ENCODE data around the gene KYNU.
"Not testable (repeated sequence)": the region's sequence is repeated elsewhere in the genome, so short reads cannot be mapped to it uniquely, and the experiment has no call there.

KYNU gene

DNA sequence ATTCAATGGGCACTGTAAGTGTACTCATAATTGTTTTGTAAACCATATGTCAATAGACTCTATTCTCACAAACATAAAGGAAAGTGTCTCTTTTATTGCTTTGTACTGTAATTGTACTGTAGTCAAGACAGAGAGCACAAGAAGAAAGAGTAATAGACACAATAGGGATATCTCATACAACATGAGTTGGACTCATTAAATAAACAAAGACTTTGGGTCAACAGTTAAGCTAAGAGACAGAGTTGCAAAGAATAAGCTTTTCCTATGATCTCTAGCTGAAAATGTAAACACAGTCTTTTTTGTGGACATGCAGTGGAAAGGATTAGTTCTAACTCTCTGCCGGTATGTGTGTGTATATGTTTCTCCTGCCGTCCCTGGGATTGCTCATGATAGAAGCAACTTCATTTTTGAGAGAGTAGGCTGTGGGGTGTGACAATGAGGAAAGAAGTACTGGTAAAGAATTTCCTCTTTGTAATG, 13.9 kb upstream of the KYNU start:
- Mint-ChIP-seq H3K4me1 (ENCODE audit: low read depth in 2 of 2) (peaks cover 0 to 5% of the 10 kb centered on the region in 2 donors), H3K36me3 (ENCODE audit: insufficient read depth) (no peaks in the 10 kb centered on the region), H3K4me3 (no peak overlapping the region), H3K9me3 (peaks cover 0 to 2% of the 10 kb centered on the region in 2 donors), H3K27me3 (peaks cover 0 to 3% of the 10 kb centered on the region in 2 donors), H3K27ac (no peak overlapping the region)
- no peak for ATAC-seq (replicated peaks)
- no peak for DNase-seq

- H3K36me3 Mint-ChIP-seq (ENCODE audit: insufficient read depth); H3K9me3 Mint-ChIP-seq; H3K27ac Mint-ChIP-seq; ATAC-seq (replicated peaks); H3K27me3 Mint-ChIP-seq; DNase-seq; H3K4me3 Mint-ChIP-seq; H3K4me1 Mint-ChIP-seq (ENCODE audit: low read depth in 2 of 2): not testable (repeated sequence)
These were observed 12.9 kb upstream of the KYNU start for GRCh38 chr2:142864605-142865004.

DNA sequence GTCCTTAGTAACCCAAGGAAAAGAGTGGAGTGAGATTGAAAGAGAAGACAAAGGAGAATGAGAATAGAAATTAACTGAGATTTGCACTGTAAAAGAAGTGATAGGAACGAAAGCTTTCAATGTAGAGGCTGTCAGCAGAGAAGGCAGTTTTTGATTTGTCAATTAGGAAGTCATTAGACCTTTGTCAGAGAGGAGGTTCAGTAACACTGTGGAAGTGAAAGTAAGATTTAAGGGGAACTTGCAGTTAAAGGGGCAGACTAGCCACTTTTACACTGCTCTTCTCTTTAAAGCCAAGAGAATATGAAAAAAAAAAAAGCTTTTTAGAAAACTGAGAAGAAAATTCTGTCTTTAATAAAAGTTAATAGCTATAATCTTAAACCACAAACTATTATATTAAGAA, 11.5 kb upstream of the KYNU start:
- H3K9me3 Mint-ChIP-seq, result no peaks in the 10 kb centered on the region
- peak; percentile 68 for ATAC-seq (replicated peaks)
- peaks cover 0 to 7% of the 10 kb centered on the region in 2 donors for H3K4me1 Mint-ChIP-seq (ENCODE audit: low read depth in 2 of 2)
- no peak overlapping the region for H3K4me3 Mint-ChIP-seq
- no peak overlapping the region for H3K27ac Mint-ChIP-seq
- H3K27me3 Mint-ChIP-seq, result peaks cover 0 to 6% of the 10 kb centered on the region in 2 donors
- H3K36me3 Mint-ChIP-seq (ENCODE audit: insufficient read depth), result no peaks in the 10 kb centered on the region
- DNase-seq, result no peak

DNA sequence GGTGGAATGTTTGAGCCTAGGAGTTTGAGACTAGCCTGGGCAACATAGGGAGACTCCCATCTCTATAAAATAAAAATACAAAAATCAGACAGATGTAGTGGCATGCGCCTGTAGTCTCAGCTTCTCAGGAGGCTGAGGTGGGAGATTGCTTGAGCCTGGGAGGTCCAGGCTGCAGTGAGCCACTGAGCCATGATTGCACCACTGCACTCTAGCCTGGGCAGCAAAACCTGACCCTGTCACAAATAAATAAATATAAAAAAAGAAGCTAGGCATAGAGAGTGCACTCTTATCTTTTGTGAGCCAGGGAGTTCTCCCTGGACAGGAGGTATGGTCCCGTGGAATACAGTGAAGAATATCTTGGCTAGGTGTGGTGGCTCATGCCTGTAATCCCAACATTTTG, 11.0 kb upstream of the KYNU start:
- DNase-seq (no peak), ATAC-seq (replicated peaks) (no peak)
- no peaks in the 10 kb centered on the region for H3K9me3 Mint-ChIP-seq
- peaks cover 0 to 7% of the 10 kb centered on the region in 2 donors for H3K4me1 Mint-ChIP-seq (ENCODE audit: low read depth in 2 of 2)
- H3K27me3 Mint-ChIP-seq, result peaks cover 0 to 6% of the 10 kb centered on the region in 2 donors
- H3K4me3 Mint-ChIP-seq, result no peak overlapping the region
- H3K27ac Mint-ChIP-seq, result no peak overlapping the region
- no peaks in the 10 kb centered on the region for H3K36me3 Mint-ChIP-seq (ENCODE audit: insufficient read depth)

DNA sequence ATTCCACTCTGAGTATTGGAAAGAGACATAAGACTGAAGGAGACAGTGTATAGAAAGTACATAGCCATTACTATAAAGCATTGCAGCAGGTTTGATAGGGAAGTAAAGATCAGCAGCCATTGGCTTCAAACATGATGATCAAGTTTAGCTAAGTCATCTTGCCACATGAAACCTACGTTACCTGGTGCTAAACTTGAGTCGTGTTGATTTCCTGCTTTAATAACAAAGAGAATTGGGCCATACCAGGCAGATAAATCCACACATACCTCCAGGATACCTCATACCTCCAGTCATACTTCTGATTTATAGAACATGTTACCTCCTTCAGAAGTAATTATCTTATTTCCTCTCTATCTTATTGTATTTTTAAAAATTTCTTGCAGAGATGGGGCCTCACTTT, 10.3 kb upstream of the KYNU start:
- no peak overlapping the region for H3K4me3 Mint-ChIP-seq
- H3K4me1 Mint-ChIP-seq (ENCODE audit: low read depth in 2 of 2), result peaks cover 0 to 7% of the 10 kb centered on the region in 2 donors
- H3K27me3 Mint-ChIP-seq, result peaks cover 0 to 6% of the 10 kb centered on the region in 2 donors
- DNase-seq (no peak), ATAC-seq (replicated peaks) (no peak)
- no peak overlapping the region for H3K27ac Mint-ChIP-seq
- H3K36me3 Mint-ChIP-seq (ENCODE audit: insufficient read depth), result no peaks in the 10 kb centered on the region
- no peaks in the 10 kb centered on the region for H3K9me3 Mint-ChIP-seq

DNA sequence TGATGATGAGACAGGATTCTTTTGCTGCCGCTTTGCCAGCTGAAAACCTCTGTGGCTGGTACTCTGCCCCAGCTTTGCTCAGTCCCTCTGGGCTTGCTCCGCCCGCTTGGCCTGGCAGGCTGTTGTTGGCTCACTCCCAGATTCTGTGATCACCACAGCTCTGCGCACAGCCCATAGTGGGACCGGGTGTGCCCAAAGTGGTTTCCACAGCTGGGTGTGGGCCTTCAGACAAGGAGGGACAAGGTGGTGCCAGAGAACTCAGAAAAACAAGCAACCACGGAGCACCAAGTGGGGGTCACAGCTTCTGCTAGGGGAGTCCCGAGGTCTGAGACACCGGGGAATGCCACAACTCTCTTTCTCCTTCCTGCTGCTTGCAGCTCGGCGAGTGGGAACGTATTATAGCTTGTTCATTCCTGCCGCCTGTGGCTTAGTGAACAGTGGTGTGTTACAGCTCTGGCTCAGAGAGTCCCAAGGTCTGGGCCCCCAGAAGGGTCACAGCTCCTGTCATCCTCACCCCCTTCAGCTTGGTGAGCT, 9.2 kb upstream of the KYNU start:
- H3K36me3 Mint-ChIP-seq (ENCODE audit: insufficient read depth), result no peaks in the 10 kb centered on the region
- H3K9me3 Mint-ChIP-seq, result no peaks in the 10 kb centered on the region
- no peak overlapping the region for H3K4me3 Mint-ChIP-seq
- peaks cover 0 to 7% of the 10 kb centered on the region in 2 donors for H3K4me1 Mint-ChIP-seq (ENCODE audit: low read depth in 2 of 2)
- ATAC-seq (replicated peaks), result peak; percentile 55
- H3K27me3 Mint-ChIP-seq, result peaks cover 0 to 6% of the 10 kb centered on the region in 2 donors
- no peak overlapping the region for H3K27ac Mint-ChIP-seq
- no peak for DNase-seq

DNA sequence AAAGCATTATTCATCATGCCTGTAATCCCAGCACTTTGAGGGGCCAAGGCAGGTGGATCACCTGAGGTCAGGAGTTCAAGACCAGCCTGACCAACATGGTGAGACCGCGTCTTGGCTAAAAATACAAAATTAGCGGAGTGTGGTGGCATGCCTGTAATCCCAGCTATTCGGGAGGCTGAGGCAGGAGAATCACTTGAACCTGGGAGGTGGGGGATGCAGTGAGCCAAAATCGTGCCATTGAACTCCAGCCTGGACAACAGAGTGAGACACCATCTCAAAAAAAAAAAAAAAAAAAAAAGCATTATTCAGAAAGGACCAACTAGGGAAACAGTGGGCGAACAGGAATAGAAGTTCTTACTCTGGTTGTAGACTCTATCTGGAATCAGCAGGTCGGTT, 8.4 kb upstream of the KYNU start:
- not testable (repeated sequence) for DNase-seq; H3K27ac Mint-ChIP-seq; H3K4me3 Mint-ChIP-seq; H3K4me1 Mint-ChIP-seq (ENCODE audit: low read depth in 2 of 2); H3K27me3 Mint-ChIP-seq; H3K36me3 Mint-ChIP-seq (ENCODE audit: insufficient read depth); H3K9me3 Mint-ChIP-seq; ATAC-seq (replicated peaks)

DNA sequence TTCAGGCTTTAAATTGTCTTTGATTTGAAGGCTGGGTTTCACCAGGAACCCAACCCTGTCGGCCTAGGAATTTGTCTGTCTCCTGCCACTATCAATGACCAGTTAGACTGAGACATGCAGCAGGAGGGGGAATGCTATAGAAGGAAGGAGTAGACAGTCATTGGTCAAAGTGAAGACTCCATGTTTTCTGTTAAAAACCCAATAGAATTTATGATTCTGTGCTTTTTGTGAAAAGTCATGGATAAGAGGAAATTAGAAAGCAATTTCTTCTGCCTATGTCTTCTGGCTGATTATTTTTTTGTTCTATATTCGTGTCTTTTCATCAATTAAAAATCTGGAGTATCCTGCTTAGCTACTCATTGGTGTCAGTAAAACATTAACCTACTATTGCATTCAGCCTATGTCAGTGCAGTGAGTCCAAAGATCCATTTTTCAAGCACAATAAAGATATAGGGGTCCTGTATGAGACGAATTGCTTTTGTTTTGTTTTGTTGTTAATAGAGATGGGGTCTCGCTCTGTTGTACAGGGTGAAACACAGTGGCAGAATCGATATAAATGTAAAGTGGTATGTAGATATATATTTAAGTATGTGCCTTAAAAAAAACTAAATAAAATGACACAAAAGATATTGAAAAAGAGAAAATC, 7.9 kb upstream of the KYNU start:
- ATAC-seq (replicated peaks) (no peak), DNase-seq (no peak)
- Mint-ChIP-seq H3K27ac (no peak overlapping the region), H3K4me1 (ENCODE audit: low read depth in 2 of 2) (peaks cover 0 to 7% of the 10 kb centered on the region in 2 donors), H3K36me3 (ENCODE audit: insufficient read depth) (no peaks in the 10 kb centered on the region), H3K4me3 (no peak overlapping the region), H3K9me3 (peaks cover 0 to 2% of the 10 kb centered on the region in 2 donors), H3K27me3 (peaks cover 0 to 6% of the 10 kb centered on the region in 2 donors)

DNA sequence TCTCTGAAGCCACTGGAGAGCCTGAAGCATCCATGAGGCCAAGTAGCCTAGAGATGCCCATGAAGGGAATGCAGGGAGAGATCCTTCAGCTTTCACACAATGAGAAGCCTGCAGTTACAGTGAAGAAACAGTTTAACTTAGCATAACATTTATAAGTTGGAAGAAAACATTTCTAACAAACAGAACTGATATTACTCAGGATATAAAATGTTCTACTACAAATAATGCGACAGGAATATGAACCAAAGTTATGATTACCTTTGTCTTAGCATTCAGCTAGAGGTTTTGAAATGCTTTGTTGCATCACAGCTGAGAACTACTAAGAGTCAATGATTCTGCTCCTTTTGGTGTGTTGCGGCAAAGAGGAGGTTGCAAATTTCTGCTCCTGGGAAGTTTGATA, 6.9 kb upstream of the KYNU start:
- H3K27ac Mint-ChIP-seq, result no peak overlapping the region
- H3K36me3 Mint-ChIP-seq (ENCODE audit: insufficient read depth), result no peaks in the 10 kb centered on the region
- no peak overlapping the region for H3K4me3 Mint-ChIP-seq
- H3K27me3 Mint-ChIP-seq, result peaks cover 0 to 6% of the 10 kb centered on the region in 2 donors
- DNase-seq, result no peak
- H3K4me1 Mint-ChIP-seq (ENCODE audit: low read depth in 2 of 2), result peaks cover 0 to 7% of the 10 kb centered on the region in 2 donors
- H3K9me3 Mint-ChIP-seq, result peaks cover 0 to 2% of the 10 kb centered on the region in 2 donors
- ATAC-seq (replicated peaks), result no peak

GRCh38 chr2:142871396-142871795, 6.1 kb upstream of the KYNU start:
- no peak for DNase-seq
- Mint-ChIP-seq H3K9me3 (peaks cover 0 to 2% of the 10 kb centered on the region in 2 donors), H3K36me3 (ENCODE audit: insufficient read depth) (no peaks in the 10 kb centered on the region), H3K4me1 (ENCODE audit: low read depth in 2 of 2) (peaks cover 0 to 2% of the 10 kb centered on the region in 2 donors), H3K4me3 (no peak overlapping the region), H3K27me3 (peaks cover 0 to 6% of the 10 kb centered on the region in 2 donors), H3K27ac (no peak overlapping the region)
- ATAC-seq (replicated peaks), result no peak

GRCh38 chr2:142872882-142873724, 4.4 kb upstream of the KYNU start:
- Mint-ChIP-seq H3K27ac (no peak overlapping the region), H3K27me3 (peaks cover 0 to 6% of the 10 kb centered on the region in 2 donors), H3K4me3 (no peak overlapping the region), H3K36me3 (ENCODE audit: insufficient read depth) (no peaks in the 10 kb centered on the region), H3K4me1 (ENCODE audit: low read depth in 2 of 2) (peaks cover 0 to 2% of the 10 kb centered on the region in 2 donors), H3K9me3 (peaks cover 0 to 2% of the 10 kb centered on the region in 2 donors)
- no peak for ATAC-seq (replicated peaks)
- DNase-seq, result no peak

GRCh38 chr2:142873831-142874287, 3.6 kb upstream of the KYNU start:
- Mint-ChIP-seq H3K27ac (no peak overlapping the region), H3K9me3 (peaks cover 0 to 2% of the 10 kb centered on the region in 2 donors), H3K4me1 (ENCODE audit: low read depth in 2 of 2) (no peaks in the 10 kb centered on the region), H3K4me3 (no peak overlapping the region), H3K36me3 (ENCODE audit: insufficient read depth) (no peaks in the 10 kb centered on the region), H3K27me3 (no peaks in the 10 kb centered on the region)
- no peak for DNase-seq
- no peak for ATAC-seq (replicated peaks)

DNA sequence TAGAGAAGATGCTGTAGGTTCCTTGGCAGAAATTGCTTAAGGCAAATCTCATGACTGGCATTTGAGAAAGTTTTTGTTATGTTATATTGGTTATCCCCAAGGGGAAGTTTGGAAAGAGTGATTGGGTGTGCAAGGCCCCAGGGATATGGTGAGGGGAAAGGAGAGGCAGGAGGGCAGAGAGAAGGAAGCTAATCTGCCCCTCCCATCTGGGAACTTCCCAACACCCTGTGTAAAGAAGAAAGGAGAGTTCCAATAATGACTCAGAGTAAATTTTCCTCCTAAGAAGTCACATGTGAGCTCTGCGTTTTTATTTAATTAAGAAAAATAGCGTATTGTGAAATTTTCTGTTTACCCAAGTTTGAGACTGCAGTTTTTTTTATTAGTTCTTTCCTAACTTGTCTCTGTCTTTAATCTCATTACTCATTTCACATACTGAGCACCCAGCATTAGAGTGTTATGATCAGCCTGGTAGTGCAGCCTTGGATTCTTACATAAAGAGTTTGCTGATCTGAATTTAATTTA, 3.1 kb upstream of the KYNU start:
- Mint-ChIP-seq H3K27me3 (no peaks in the 10 kb centered on the region), H3K9me3 (peaks cover 0 to 2% of the 10 kb centered on the region in 2 donors), H3K4me1 (ENCODE audit: low read depth in 2 of 2) (no peaks in the 10 kb centered on the region), H3K4me3 (no peak overlapping the region), H3K27ac (no peak overlapping the region), H3K36me3 (ENCODE audit: insufficient read depth) (no peaks in the 10 kb centered on the region)
- DNase-seq (no peak), ATAC-seq (replicated peaks) (peak; percentile 42)

All from effector memory CD8-positive, alpha-beta T cell (primary cell).